ENCODE results near the gene DICER1. TPM values are rescaled to one million over a fixed set of nuclear protein-coding genes. Genes with fewer than 3 reads are reported as not detected.

Gene DICER1
- polyA plus RNA-seq, 2 of the 4 experiments (the other 2 are of a cell fraction), result 14.1 to 46.3 TPM

DNA sequence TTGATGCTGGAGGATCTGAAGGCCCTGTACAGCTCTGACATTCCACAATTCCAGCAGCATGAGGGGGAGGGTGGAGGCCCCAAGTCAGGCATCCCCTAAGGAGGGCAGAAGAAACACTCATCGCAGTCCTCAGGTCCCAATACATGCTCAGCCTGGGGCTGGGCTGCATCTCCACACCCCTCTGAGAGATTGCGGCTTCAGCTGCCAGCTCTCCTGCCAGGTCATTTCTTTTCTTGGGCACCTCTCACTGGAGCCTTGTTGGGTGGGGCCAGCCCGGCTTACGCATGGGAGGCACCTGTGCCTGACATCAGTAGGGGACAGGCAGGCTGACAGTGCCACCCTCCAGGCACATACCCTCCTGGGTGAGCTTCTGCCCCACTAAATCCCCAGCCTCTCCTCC lies 89.8 kb downstream of the DICER1 start:
- no peak overlapping the region for H3K4me3 ChIP-seq
- POLR2A ChIA-PET, result no interaction called here
- H3K4me2 ChIP-seq, result no peak overlapping the region
- ATAC-seq (no peak), FAIRE-seq (no peak), DNase-seq (ENCODE audit: low read depth in 1 of 2, low spot score in 1 of 2) (no peak)
- no peaks in the 10 kb centered on the region for H3K9me3 ChIP-seq
- no peak for TF ChIP-seq MAFK (IDR thresholded peaks at IDR 0.05; ENCODE audit: partially characterized antibody)
- TF ChIP-seq, protein P1, sequence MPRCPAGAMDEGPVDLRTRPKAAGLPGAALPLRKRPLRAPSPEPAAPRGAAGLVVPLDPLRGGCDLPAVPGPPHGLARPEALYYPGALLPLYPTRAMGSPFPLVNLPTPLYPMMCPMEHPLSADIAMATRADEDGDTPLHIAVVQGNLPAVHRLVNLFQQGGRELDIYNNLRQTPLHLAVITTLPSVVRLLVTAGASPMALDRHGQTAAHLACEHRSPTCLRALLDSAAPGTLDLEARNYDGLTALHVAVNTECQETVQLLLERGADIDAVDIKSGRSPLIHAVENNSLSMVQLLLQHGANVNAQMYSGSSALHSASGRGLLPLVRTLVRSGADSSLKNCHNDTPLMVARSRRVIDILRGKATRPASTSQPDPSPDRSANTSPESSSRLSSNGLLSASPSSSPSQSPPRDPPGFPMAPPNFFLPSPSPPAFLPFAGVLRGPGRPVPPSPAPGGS (IDR thresholded peaks at IDR 0.05), result no peak
- no peak for TF ChIP-seq PBX3 (IDR thresholded peaks at IDR 0.05)
- no peak for TF ChIP-seq CHD4 (IDR thresholded peaks at IDR 0.05; ENCODE audit: borderline replicate concordance)
- no peak overlapping the region for H3K27ac ChIP-seq
- CTCF ChIA-PET, result no interaction called here
- 67% methylated on average over 4 of the region's 4 CpGs for WGBS (ENCODE audit: missing lambda C conversion rate)
- H3K4me1 ChIP-seq, result no peaks in the 10 kb centered on the region

DNA sequence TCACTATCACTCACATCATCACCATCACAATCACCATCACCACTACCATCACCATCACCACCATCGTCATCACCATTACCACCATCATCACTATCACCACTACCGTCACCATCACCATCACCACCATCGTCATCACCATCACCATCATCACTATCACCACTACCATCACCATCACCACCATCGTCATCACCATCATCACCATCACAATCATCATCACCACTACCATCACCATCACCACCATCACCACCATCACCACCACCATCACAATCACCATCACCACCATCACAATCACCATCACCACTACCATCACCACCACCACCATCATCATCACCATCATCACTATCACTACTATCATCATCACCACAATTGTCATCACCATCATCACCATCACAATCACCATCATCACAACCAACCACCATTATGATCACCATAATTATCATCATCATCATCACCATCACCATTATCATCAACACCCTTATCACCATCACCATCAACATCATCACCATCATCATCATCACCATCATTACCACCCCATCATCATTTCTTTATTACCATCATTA lies 90.8 kb downstream of the DICER1 start:
- ChIA-PET CTCF (no interaction called here), POLR2A (no interaction called here)
- no peak for DNase-seq (ENCODE audit: low read depth in 1 of 2, low spot score in 1 of 2)
- Histone ChIP-seq H3K27ac (no peak overlapping the region), H3K4me1 (no peaks in the 10 kb centered on the region), H3K4me3 (no peak overlapping the region), H3K9me3 (no peaks in the 10 kb centered on the region), H3K4me2 (no peak overlapping the region)
- TF ChIP-seq JUN (IDR thresholded peaks at IDR 0.05) (no peak), HMGXB4 (CRISPR knock-in tag; IDR thresholded peaks at IDR 0.05; ENCODE audit: borderline replicate concordance) (no peak), CHD2 (IDR thresholded peaks at IDR 0.05; ENCODE audit: low read length, partially characterized antibody) (no peak), HOXB5 (CRISPR knock-in tag; IDR thresholded peaks at IDR 0.05) (no peak), MAFK (IDR thresholded peaks at IDR 0.05; ENCODE audit: partially characterized antibody) (no peak), CBX8 (IDR thresholded peaks at IDR 0.05) (no peak), FOSL2 (IDR thresholded peaks at IDR 0.05) (no peak), FOSL2 (CRISPR knock-in tag; IDR thresholded peaks at IDR 0.05) (no peak), NPAS2 (CRISPR knock-in tag; IDR thresholded peaks at IDR 0.05; ENCODE audit: borderline replicate concordance) (no peak)
- TF ChIP-seq, protein P2, sequence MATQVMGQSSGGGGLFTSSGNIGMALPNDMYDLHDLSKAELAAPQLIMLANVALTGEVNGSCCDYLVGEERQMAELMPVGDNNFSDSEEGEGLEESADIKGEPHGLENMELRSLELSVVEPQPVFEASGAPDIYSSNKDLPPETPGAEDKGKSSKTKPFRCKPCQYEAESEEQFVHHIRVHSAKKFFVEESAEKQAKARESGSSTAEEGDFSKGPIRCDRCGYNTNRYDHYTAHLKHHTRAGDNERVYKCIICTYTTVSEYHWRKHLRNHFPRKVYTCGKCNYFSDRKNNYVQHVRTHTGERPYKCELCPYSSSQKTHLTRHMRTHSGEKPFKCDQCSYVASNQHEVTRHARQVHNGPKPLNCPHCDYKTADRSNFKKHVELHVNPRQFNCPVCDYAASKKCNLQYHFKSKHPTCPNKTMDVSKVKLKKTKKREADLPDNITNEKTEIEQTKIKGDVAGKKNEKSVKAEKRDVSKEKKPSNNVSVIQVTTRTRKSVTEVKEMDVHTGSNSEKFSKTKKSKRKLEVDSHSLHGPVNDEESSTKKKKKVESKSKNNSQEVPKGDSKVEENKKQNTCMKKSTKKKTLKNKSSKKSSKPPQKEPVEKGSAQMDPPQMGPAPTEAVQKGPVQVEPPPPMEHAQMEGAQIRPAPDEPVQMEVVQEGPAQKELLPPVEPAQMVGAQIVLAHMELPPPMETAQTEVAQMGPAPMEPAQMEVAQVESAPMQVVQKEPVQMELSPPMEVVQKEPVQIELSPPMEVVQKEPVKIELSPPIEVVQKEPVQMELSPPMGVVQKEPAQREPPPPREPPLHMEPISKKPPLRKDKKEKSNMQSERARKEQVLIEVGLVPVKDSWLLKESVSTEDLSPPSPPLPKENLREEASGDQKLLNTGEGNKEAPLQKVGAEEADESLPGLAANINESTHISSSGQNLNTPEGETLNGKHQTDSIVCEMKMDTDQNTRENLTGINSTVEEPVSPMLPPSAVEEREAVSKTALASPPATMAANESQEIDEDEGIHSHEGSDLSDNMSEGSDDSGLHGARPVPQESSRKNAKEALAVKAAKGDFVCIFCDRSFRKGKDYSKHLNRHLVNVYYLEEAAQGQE (IDR thresholded peaks at IDR 0.05), result no peak
- TF ChIP-seq, protein P3, sequence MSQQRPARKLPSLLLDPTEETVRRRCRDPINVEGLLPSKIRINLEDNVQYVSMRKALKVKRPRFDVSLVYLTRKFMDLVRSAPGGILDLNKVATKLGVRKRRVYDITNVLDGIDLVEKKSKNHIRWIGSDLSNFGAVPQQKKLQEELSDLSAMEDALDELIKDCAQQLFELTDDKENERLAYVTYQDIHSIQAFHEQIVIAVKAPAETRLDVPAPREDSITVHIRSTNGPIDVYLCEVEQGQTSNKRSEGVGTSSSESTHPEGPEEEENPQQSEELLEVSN (IDR thresholded peaks at IDR 0.05; ENCODE audit: borderline replicate concordance, low read depth), result no peak
- FAIRE-seq, result no peak
- WGBS (ENCODE audit: missing lambda C conversion rate), result 35% methylated on average over 4 of the region's 4 CpGs
- ATAC-seq, result no peak

- Histone ChIP-seq H3K4me2 (no peak overlapping the region), H3K9me3 (no peaks in the 10 kb centered on the region), H3K27ac (no peak overlapping the region), H3K4me1 (no peaks in the 10 kb centered on the region), H3K4me3 (no peak overlapping the region)
- ChIA-PET CTCF (no interaction called here), POLR2A (no interaction called here)
- FAIRE-seq, result no peak
- no peak for DNase-seq (ENCODE audit: low read depth in 1 of 2, low spot score in 1 of 2)
- no peak for ATAC-seq
- WGBS (ENCODE audit: missing lambda C conversion rate), result 47% methylated on average over 2 of the region's 2 CpGs
- TF ChIP-seq PBX3 (IDR thresholded peaks at IDR 0.05) (no peak), ZNF302 (CRISPR knock-in tag; IDR thresholded peaks at IDR 0.05) (no peak), FOSB (CRISPR knock-in tag; IDR thresholded peaks at IDR 0.05) (no peak), BHLHE40 (IDR thresholded peaks at IDR 0.05; ENCODE audit: low read depth, low read length) (no peak), CEBPB (IDR thresholded peaks at IDR 0.05) (no peak), HOXB5 (CRISPR knock-in tag; IDR thresholded peaks at IDR 0.05) (no peak)
- TF ChIP-seq, protein P3 (IDR thresholded peaks at IDR 0.05; ENCODE audit: borderline replicate concordance, low read depth), result no peak
- TF ChIP-seq, protein P2 (IDR thresholded peaks at IDR 0.05), result no peak
These were observed 91.9 kb downstream of the DICER1 start for GRCh38 chr14:95065411-95065810.

Data from A549 (cell line).